HG03354 (cell line): Measurements from ENCODE around the gene AR.
A peak's percentile ranks its signal among the peaks of the same experiment; 100 is the strongest.

ENCODE experiments used
- ATAC-seq: cut with Tn5 transposase; IDR thresholded peaks from one replicate; pipeline ENCODE4 v1.9.1; 2021; ENCODE audit warnings: mild to moderate bottlenecking; ENCODE audit not compliant: unreplicated experiment, poor library complexity, severe bottlenecking

The AR gene, protein sequence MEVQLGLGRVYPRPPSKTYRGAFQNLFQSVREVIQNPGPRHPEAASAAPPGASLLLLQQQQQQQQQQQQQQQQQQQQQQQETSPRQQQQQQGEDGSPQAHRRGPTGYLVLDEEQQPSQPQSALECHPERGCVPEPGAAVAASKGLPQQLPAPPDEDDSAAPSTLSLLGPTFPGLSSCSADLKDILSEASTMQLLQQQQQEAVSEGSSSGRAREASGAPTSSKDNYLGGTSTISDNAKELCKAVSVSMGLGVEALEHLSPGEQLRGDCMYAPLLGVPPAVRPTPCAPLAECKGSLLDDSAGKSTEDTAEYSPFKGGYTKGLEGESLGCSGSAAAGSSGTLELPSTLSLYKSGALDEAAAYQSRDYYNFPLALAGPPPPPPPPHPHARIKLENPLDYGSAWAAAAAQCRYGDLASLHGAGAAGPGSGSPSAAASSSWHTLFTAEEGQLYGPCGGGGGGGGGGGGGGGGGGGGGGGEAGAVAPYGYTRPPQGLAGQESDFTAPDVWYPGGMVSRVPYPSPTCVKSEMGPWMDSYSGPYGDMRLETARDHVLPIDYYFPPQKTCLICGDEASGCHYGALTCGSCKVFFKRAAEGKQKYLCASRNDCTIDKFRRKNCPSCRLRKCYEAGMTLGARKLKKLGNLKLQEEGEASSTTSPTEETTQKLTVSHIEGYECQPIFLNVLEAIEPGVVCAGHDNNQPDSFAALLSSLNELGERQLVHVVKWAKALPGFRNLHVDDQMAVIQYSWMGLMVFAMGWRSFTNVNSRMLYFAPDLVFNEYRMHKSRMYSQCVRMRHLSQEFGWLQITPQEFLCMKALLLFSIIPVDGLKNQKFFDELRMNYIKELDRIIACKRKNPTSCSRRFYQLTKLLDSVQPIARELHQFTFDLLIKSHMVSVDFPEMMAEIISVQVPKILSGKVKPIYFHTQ

DNA sequence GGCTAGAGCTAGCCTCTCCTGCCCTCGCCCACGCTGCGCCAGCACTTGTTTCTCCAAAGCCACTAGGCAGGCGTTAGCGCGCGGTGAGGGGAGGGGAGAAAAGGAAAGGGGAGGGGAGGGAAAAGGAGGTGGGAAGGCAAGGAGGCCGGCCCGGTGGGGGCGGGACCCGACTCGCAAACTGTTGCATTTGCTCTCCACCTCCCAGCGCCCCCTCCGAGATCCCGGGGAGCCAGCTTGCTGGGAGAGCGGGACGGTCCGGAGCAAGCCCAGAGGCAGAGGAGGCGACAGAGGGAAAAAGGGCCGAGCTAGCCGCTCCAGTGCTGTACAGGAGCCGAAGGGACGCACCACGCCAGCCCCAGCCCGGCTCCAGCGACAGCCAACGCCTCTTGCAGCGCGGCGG lies at the start of gene AR:
AR (plus strand) TSS at position 204 of the 400 bp plus-strand sequence. CDS start 1,126 bp downstream, outside the sequence.
- ATAC-seq = no peak

DNA sequence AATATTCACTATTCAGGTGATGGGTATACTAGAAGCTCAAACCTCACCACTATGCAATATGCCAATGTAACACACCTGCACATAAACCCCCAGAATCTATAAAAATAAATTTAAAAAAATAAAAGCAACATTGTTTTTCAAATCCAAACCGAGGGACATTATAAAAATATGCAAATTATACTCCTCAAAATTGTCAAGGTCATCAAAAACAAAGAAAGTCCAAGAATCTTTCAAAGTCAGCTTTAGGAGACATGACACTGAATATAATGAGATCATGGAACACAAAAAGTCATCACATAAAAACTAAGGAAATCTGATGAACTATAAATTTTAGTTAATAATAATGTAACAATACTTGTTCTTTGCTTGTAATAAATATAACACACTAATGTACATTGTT lies 43.2 kb upstream of the AR start:
- ATAC-seq = no peak

DNA sequence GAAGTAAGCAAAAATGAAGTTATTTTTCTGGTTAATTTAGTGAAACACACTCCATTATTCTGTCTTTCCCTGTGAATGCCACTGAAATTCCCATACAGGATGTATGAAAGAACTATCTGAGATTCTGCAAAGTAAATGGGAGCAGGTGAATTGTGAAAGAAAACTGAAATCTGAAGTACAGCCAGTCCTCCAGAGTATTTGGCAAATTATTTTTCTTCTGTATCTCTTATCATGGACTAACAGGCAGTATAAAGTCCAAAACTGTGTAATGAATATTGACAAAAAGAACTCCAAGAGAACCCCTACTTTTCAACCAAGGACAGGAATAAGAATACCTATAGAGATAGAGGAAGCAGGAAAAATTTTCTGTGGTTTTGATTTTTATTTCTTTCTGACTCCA lies 40.8 kb upstream of the AR start:
- ATAC-seq = no peak

- no peak for ATAC-seq
Observed at GRCh38 chrX:67503453-67503852, 40.4 kb upstream of the AR start.

- ATAC-seq = no peak
Observed at GRCh38 chrX:67520671-67521070, 23.1 kb upstream of the AR start.

DNA sequence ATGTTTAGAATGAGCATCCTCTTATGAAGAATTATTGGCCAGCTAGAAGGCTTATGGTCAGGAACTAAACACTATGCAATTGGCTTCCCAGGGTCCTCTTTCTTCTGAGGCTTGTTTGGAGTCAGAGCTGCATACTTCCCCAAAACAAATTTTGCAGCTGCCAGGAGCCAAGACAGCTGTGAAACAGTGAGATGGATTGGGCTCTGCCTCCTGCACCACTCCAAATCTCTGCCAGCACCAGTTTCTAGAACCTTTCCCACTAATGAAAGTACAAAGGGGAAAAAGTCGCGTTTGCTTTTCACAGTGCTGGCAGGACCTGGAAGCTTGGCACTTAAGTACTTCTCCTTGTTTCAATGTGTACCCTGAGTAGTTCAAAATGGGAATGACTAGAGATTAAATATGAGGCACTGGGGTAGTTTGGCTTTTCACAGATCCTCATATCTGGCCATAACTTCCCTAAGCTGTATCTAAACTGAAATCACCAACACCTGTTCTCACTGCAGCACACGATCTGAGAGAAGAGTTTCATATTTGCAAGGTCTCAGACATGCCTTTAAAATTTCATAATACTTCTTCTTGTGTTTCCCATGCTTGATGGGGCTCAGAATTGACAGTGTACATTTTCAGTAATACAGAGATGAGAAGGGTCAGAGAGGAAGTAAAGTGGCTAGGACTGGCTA lies 20.7 kb upstream of the AR start:
- ATAC-seq = no peak

DNA sequence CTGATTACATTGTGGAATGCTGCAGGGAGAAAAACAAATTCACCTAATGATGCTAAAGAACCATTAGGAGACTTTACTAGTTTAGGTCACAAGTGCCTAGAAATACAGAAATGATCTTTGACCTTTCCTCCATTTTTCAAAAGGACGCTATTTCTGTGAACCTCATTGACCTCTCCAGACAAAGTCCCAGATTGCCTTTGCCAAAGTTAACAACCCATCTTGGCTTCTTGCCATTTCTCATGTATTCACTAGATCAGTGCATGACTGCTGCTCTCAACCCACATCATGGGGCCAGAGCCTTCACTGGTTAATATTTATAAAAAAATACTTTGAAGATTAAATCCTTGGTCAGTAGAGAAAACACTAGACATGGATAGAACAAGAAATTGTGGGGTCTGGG lies 19.9 kb upstream of the AR start:
- ATAC-seq = no peak

DNA sequence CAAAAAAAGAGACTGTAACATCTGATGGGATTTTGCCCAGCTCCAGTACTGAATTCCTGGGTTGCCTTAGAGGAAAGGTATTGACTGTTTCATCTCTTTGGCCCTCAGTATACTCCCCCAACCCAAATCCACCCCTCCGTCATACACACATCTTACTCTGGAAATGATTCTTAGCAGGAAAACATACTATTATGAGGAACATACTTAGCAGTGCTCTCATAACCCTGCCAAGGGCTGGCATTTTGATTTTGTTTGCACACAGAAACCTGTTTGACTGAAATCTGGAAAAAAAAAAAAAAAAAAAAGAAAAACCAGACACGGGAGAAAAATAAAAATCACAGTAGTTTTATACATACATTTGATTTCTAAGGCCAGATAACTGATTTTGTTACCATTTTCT lies 19.4 kb upstream of the AR start:
- ATAC-seq = no peak

- ATAC-seq = no peak
Observed at GRCh38 chrX:67524950-67525691, 18.7 kb upstream of the AR start.

GRCh38 chrX:67536564-67536963 lies 7.3 kb upstream of the AR start:
- ATAC-seq = no peak

- ATAC-seq = no peak
Observed at GRCh38 chrX:67538383-67538782, 5.4 kb upstream of the AR start.

DNA sequence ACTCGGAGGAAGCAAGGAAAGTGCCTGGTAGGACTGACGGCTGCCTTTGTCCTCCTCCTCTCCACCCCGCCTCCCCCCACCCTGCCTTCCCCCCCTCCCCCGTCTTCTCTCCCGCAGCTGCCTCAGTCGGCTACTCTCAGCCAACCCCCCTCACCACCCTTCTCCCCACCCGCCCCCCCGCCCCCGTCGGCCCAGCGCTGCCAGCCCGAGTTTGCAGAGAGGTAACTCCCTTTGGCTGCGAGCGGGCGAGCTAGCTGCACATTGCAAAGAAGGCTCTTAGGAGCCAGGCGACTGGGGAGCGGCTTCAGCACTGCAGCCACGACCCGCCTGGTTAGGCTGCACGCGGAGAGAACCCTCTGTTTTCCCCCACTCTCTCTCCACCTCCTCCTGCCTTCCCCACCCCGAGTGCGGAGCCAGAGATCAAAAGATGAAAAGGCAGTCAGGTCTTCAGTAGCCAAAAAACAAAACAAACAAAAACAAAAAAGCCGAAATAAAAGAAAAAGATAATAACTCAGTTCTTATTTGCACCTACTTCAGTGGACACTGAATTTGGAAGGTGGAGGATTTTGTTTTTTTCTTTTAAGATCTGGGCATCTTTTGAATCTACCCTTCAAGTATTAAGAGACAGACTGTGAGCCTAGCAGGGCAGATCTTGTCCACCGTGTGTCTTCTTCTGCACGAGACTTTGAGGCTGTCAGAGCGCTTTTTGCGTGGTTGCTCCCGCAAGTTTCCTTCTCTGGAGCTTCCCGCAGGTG lies 637 bp downstream of the AR start:
- ATAC-seq = no peak

- no peak for ATAC-seq
Observed at GRCh38 chrX:67545036-67545821, 1.4 kb downstream of the AR start.

- no peak for ATAC-seq
Observed at GRCh38 chrX:67545893-67546495, 2.2 kb downstream of the AR start.

- no peak for ATAC-seq
Observed at GRCh38 chrX:67546496-67547423, 2.9 kb downstream of the AR start.

GRCh38 chrX:67555578-67556203 lies 11.9 kb downstream of the AR start:
- ATAC-seq = peak; percentile 71
